Mesendoderm (in vitro differentiated cells): ENCODE results near the gene PTPN11.
A peak's percentile ranks its signal among the peaks of the same experiment; 100 is the strongest.

ENCODE experiments used
- DNase-seq: peaks from one replicate; pipeline ENCODE4 v3.0.0; 2013
- H2AK5ac ChIP-seq: 2 replicates; pipeline ENCODE4 v1.6.1; 2013; ENCODE audit warnings: low read length, inconsistent platforms
- H2BK120ac ChIP-seq: 2 replicates; pipeline ENCODE4 v1.6.1; 2013; ENCODE audit warnings: low read depth, mild to moderate bottlenecking, low read length, moderate library complexity, mixed read lengths
- H2BK15ac ChIP-seq: replicated peaks from 2 replicates; pipeline ENCODE4 v1.6.1; 2013; ENCODE audit warnings: low read depth, mild to moderate bottlenecking, moderate library complexity
- H2BK5ac ChIP-seq: 2 replicates; pipeline ENCODE4 v1.6.1; 2013; ENCODE audit warnings: low read length, inconsistent platforms
- H3K18ac ChIP-seq: 2 replicates; pipeline ENCODE4 v1.6.1; 2013; ENCODE audit warnings: mild to moderate bottlenecking, low read length, mixed read lengths
- H3K23ac ChIP-seq: one replicate; pipeline ENCODE4 v1.6.1; 2013; ENCODE audit warnings: low read length
- H3K27ac ChIP-seq: 2 replicates; pipeline ENCODE4 v1.5.1; 2013; ENCODE audit warnings: low read depth, mild to moderate bottlenecking, inconsistent platforms, low read length, moderate library complexity
- H3K27me3 ChIP-seq: 2 replicates; pipeline ENCODE4 v1.6.1; 2013; ENCODE audit warnings: low read length, control low read depth, mild to moderate bottlenecking, inconsistent platforms; ENCODE audit not compliant: insufficient read depth, poor library complexity
- H3K36me3 ChIP-seq: 2 replicates; pipeline ENCODE4 v1.6.1; 2013; ENCODE audit warnings: low read length, inconsistent platforms; ENCODE audit not compliant: control insufficient read depth, insufficient read depth
- H3K4ac ChIP-seq: one replicate; pipeline ENCODE4 v1.6.1; 2013; ENCODE audit warnings: low read depth, mild to moderate bottlenecking, low read length, moderate library complexity
- H3K4me1 ChIP-seq: 2 replicates; pipeline ENCODE4 v1.6.1; 2013; ENCODE audit warnings: low read depth, low read length, inconsistent platforms; ENCODE audit not compliant: control insufficient read depth
- H3K4me2 ChIP-seq: 2 replicates; pipeline ENCODE4 v1.6.1; 2013; ENCODE audit warnings: low read length
- H3K4me3 ChIP-seq: 2 replicates; pipeline ENCODE4 v1.5.1; 2013; ENCODE audit warnings: mild to moderate bottlenecking, low read length
- H3K56ac ChIP-seq: one replicate; pipeline ENCODE4 v1.6.1; 2013; ENCODE audit warnings: low read length
- H3K79me1 ChIP-seq: 2 replicates; pipeline ENCODE4 v1.6.1; 2013; ENCODE audit warnings: low read length, inconsistent platforms
- H3K79me2 ChIP-seq: 2 replicates; pipeline ENCODE4 v1.6.1; 2013; ENCODE audit warnings: mild to moderate bottlenecking, low read length; ENCODE audit not compliant: control insufficient read depth, insufficient read depth
- H3K9ac ChIP-seq: 2 replicates; pipeline ENCODE4 v1.6.1; 2013; ENCODE audit warnings: low read length, inconsistent platforms
- H4K5ac ChIP-seq: one replicate; pipeline ENCODE4 v1.6.1; 2013; ENCODE audit warnings: low read length
- H4K8ac ChIP-seq: one replicate; pipeline ENCODE4 v1.6.1; 2013; ENCODE audit warnings: low read depth, mild to moderate bottlenecking, control low read depth, low read length, moderate library complexity
- WGBS: extraction: QIAGEN DNeasy Blood & Tissue Kit; methylation state at CpG from one replicate; pipeline ENCODE4 v1.1.7; 2013; ENCODE audit warnings: low lambda C conversion rate, missing lambda C conversion rate; ENCODE audit not compliant: insufficient coverage; ENCODE audit errors: extremely low coverage; 5-methylcytosine and 5-hydroxymethylcytosine counted together

Gene PTPN11

GRCh38 chr12:112380663-112381405 is 37.9 kb upstream of the PTPN11 start:
- no peak overlapping the region for H2BK120ac ChIP-seq
- no CpG with 5 or more reads among the region's 34 CpGs for WGBS
- no peak for DNase-seq

GRCh38 chr12:112381406-112381882 is 37.3 kb upstream of the PTPN11 start:
- Histone ChIP-seq H3K27ac (peak overlapping the region; percentile 86), H4K5ac (no peak overlapping the region), H3K9ac (peak overlapping the region; percentile 79), H3K36me3 (no peaks in the 10 kb centered on the region), H2BK5ac (no peak overlapping the region), H3K79me1 (peaks cover 5% of the 10 kb centered on the region), H3K56ac (peak overlapping the region; percentile 90), H2AK5ac (no peak overlapping the region), H3K23ac (no peak overlapping the region), H3K18ac (peak overlapping the region; percentile 71), H3K4me2 (peak overlapping the region; percentile 69), H3K27me3 (no peaks in the 10 kb centered on the region), H3K4me1 (no peaks in the 10 kb centered on the region), H2BK120ac (no peak overlapping the region), H2BK15ac (no peak overlapping the region), H3K4me3 (peak overlapping the region; percentile 75), H3K4ac (no peak overlapping the region), H4K8ac (no peak overlapping the region), H3K79me2 (peaks cover 8% of the 10 kb centered on the region)
- WGBS = no CpG with 5 or more reads among the region's 33 CpGs
- peak; percentile 50 for DNase-seq

More at GRCh38 chr12:112380663-112381405, 37.9 kb upstream of the PTPN11 start:
- Histone ChIP-seq H3K18ac (no peak overlapping the region), H3K56ac (peak overlapping the region; percentile 90), H3K23ac (no peak overlapping the region), H4K5ac (no peak overlapping the region), H3K4me1 (no peaks in the 10 kb centered on the region), H3K4ac (no peak overlapping the region), H2BK5ac (no peak overlapping the region), H3K4me3 (peak overlapping the region; percentile 36), H2BK15ac (no peak overlapping the region), H3K79me1 (peaks cover 5% of the 10 kb centered on the region), H3K27ac (no peak overlapping the region), H2AK5ac (no peak overlapping the region), H3K79me2 (peaks cover 8% of the 10 kb centered on the region), H3K4me2 (peak overlapping the region; percentile 69), H3K36me3 (no peaks in the 10 kb centered on the region), H3K27me3 (no peaks in the 10 kb centered on the region), H4K8ac (no peak overlapping the region), H3K9ac (peak overlapping the region; percentile 79)

GRCh38 chr12:112381883-112382796 is 36.6 kb upstream of the PTPN11 start, which contains the start of gene HECTD4:
Gene HECTD4, minus strand, starts transcription at chr12:112382431. Its CDS starts 303 bp downstream, at chr12:112382128.
- peak within 1 kb of the TSS; percentile 41 for H4K8ac ChIP-seq
- no peaks in the 10 kb centered on the region for H3K27me3 ChIP-seq
- H3K4me1 ChIP-seq = no peaks in the 10 kb centered on the region
- peak; percentile 93 for DNase-seq
- peak within 1 kb of the TSS; percentile 84 for H3K9ac ChIP-seq
- H3K56ac ChIP-seq = peak within 1 kb of the TSS; percentile 90
- no peak within 1 kb of the TSS for H2AK5ac ChIP-seq
- H3K23ac ChIP-seq = no peak within 1 kb of the TSS
- H3K4me3 ChIP-seq = peak within 1 kb of the TSS; percentile 75
- H3K36me3 ChIP-seq = no peaks in the 10 kb centered on the region
- peak within 1 kb of the TSS; percentile 58 for H3K4ac ChIP-seq
- peak within 1 kb of the TSS; percentile 71 for H3K18ac ChIP-seq
- H4K5ac ChIP-seq = no peak within 1 kb of the TSS
- peaks cover 8% of the 10 kb centered on the region for H3K79me2 ChIP-seq
- peak within 1 kb of the TSS; percentile 69 for H3K4me2 ChIP-seq
- no peak within 1 kb of the TSS for H2BK15ac ChIP-seq
- no peak within 1 kb of the TSS for H2BK120ac ChIP-seq
- no CpG with 5 or more reads among the region's 106 CpGs for WGBS
- peaks cover 5% of the 10 kb centered on the region for H3K79me1 ChIP-seq
- peak within 1 kb of the TSS; percentile 86 for H3K27ac ChIP-seq
- peak within 1 kb of the TSS; percentile 27 for H2BK5ac ChIP-seq

- Histone ChIP-seq H3K79me2 (peaks cover 8% of the 10 kb centered on the region), H3K56ac (peak overlapping the region; percentile 88), H3K4me2 (no peak overlapping the region), H3K18ac (no peak overlapping the region), H3K27me3 (no peaks in the 10 kb centered on the region), H3K36me3 (no peaks in the 10 kb centered on the region), H3K23ac (no peak overlapping the region), H2BK5ac (no peak overlapping the region), H3K4me3 (no peak overlapping the region), H2AK5ac (no peak overlapping the region), H3K27ac (no peak overlapping the region), H3K79me1 (peaks cover 5% of the 10 kb centered on the region), H4K5ac (no peak overlapping the region), H3K9ac (peak overlapping the region; percentile 84), H2BK15ac (no peak overlapping the region), H3K4ac (no peak overlapping the region), H3K4me1 (no peaks in the 10 kb centered on the region), H4K8ac (peak overlapping the region; percentile 41), H2BK120ac (no peak overlapping the region)
- DNase-seq = no peak
- no CpG with 5 or more reads among the region's 11 CpGs for WGBS
Measured at GRCh38 chr12:112382866-112383265, 35.9 kb upstream of the PTPN11 start.

DNA sequence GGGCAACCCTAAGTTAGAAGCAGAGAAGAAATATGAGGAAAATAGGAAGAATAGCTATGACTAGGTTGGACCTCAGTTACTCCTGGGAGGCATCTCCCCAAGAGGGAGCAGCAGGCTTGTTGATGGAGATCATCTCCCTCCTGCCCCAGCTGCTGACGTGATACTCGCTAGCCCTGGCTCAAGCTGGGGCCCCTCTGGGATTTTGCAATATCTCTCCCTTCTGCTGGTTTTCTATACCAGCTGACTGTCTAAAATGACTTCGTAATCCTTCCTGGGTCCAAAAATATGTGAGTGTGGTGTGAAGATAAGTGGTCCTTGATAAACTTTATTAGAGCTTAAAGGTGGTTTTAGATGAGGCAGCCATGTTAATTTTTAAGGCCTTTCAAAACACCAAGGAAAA is 32.0 kb upstream of the PTPN11 start:
- Histone ChIP-seq H3K56ac (no peak overlapping the region), H3K4me3 (no peak overlapping the region), H4K5ac (no peak overlapping the region), H3K79me2 (no peaks in the 10 kb centered on the region), H2BK120ac (no peak overlapping the region), H3K23ac (no peak overlapping the region), H3K27ac (no peak overlapping the region), H3K4ac (no peak overlapping the region), H3K18ac (no peak overlapping the region), H3K36me3 (no peaks in the 10 kb centered on the region), H3K9ac (no peak overlapping the region), H3K79me1 (no peaks in the 10 kb centered on the region), H2AK5ac (no peak overlapping the region), H3K4me2 (no peak overlapping the region), H2BK15ac (no peak overlapping the region), H2BK5ac (no peak overlapping the region), H3K4me1 (no peaks in the 10 kb centered on the region), H4K8ac (no peak overlapping the region), H3K27me3 (no peaks in the 10 kb centered on the region)
- DNase-seq = no peak
- WGBS = no CpG with 5 or more reads among the region's 3 CpGs
